ENCODE results near the gene CDK5RAP1.

GRCh38 chr20:33345342-33345741 lies 56.0 kb downstream of the CDK5RAP1 start:
- TF ChIP-seq RCOR1 (IDR thresholded peaks at IDR 0.05; ENCODE audit: low read depth, low read length) (no peak), CEBPB (IDR thresholded peaks at IDR 0.05) (no peak), CBX8 (IDR thresholded peaks at IDR 0.05) (no peak), POLR2A (IDR thresholded peaks at IDR 0.05; ENCODE audit: low read length) (no peak), CTCF (IDR thresholded peaks at IDR 0.05) (no peak), EP300 (IDR thresholded peaks at IDR 0.05) (no peak), REST (IDR thresholded peaks at IDR 0.05) (no peak), POLR2AphosphoS2 (conservative IDR thresholded peaks at IDR 0.05; ENCODE audit: low read length) (no peak), RARB (CRISPR knock-in tag; IDR thresholded peaks at IDR 0.05) (no peak), CBX2 (IDR thresholded peaks at IDR 0.05; ENCODE audit: borderline replicate concordance, low read depth) (no peak), GATA3 (IDR thresholded peaks at IDR 0.05; ENCODE audit: borderline replicate concordance) (no peak), CHD2 (IDR thresholded peaks at IDR 0.05; ENCODE audit: low read length, partially characterized antibody) (no peak)
